Adrenal gland (tissue), 5 donors: Measurements from ENCODE around the gene SRCAP.

Experiments used
- POLR2A ChIP-seq, 2 donors: fragments of 450-650 bp; IDR thresholded peaks; one replicate each; pipeline ENCODE4 v1.6.1; 2017; ENCODE audit warnings: antibody characterized with exemption in 2 of 2, mild to moderate bottlenecking in 2 of 2, moderate library complexity in 1 of 2
- TF ChIP-seq, protein P1 (sequence below), 6 experiments: fragments of 450-650 bp in 4 of 6; fragments of 200-600 bp in 2 of 6; sonication (generic) in 1 of 6; IDR thresholded peaks; 1 replicate in 5 of 6; 2 replicates in 1 of 6; pipeline versions ENCODE4 v1.5.1 to v1.8.0; 2016 to 2021; ENCODE audit warnings: antibody characterized with exemption in 6 of 6, mild to moderate bottlenecking in 2 of 6, moderate library complexity in 1 of 6
- donor health status: DM: no; HTN: no; CAD: no.

DNA sequence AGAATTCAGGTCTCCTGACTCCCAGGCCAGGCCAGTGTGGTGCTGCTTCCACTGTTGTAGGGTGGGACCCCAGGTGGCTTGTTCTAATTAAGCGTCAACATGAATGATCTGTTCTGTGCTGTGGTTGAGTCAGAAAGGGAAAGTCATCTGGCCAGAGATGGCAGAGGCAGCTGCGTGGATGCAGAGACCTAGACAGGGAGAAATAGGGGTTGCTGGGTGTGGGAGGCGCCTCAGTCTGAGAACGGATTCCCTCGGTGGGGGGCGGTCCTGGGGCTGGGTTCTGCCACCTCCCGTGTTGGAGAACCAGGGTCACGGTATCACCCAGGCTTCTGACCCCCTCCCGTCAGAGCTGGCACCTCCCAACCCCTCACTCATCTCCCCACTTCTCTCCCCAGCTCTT, 35.2 kb upstream of the SRCAP start:
- TF ChIP-seq, protein P1, sequence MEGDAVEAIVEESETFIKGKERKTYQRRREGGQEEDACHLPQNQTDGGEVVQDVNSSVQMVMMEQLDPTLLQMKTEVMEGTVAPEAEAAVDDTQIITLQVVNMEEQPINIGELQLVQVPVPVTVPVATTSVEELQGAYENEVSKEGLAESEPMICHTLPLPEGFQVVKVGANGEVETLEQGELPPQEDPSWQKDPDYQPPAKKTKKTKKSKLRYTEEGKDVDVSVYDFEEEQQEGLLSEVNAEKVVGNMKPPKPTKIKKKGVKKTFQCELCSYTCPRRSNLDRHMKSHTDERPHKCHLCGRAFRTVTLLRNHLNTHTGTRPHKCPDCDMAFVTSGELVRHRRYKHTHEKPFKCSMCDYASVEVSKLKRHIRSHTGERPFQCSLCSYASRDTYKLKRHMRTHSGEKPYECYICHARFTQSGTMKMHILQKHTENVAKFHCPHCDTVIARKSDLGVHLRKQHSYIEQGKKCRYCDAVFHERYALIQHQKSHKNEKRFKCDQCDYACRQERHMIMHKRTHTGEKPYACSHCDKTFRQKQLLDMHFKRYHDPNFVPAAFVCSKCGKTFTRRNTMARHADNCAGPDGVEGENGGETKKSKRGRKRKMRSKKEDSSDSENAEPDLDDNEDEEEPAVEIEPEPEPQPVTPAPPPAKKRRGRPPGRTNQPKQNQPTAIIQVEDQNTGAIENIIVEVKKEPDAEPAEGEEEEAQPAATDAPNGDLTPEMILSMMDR (IDR thresholded peaks at IDR 0.05) = no peak
- no peak for TF ChIP-seq POLR2A (IDR thresholded peaks at IDR 0.05)
